Skin epidermis (tissue), 12 donors: ENCODE results near the gene GPR173.

ENCODE experiments used
- H3K27ac ChIP-seq, 21 experiments: fragments of 200-600 bp; sonication (generic) in 11 of 21; one replicate each; pipeline ENCODE4 v1.5.0; 2020; ENCODE audit warnings: mild to moderate bottlenecking in 3 of 21, inconsistent platforms in 2 of 21, moderate library complexity in 2 of 21
- H3K4me3 ChIP-seq, 7 experiments: fragments of 200-600 bp; sonication (generic) in 2 of 7; one replicate each; pipeline ENCODE4 v1.5.0; 2020; ENCODE audit warnings: inconsistent platforms in 2 of 7, mild to moderate bottlenecking in 2 of 7, moderate library complexity in 1 of 7

GPR173 gene

GRCh38 chrX:53056292-53056691, 7.7 kb downstream of the GPR173 start:
- Histone ChIP-seq H3K27ac (no peak overlapping the region), H3K4me3 (no peak overlapping the region)

DNA sequence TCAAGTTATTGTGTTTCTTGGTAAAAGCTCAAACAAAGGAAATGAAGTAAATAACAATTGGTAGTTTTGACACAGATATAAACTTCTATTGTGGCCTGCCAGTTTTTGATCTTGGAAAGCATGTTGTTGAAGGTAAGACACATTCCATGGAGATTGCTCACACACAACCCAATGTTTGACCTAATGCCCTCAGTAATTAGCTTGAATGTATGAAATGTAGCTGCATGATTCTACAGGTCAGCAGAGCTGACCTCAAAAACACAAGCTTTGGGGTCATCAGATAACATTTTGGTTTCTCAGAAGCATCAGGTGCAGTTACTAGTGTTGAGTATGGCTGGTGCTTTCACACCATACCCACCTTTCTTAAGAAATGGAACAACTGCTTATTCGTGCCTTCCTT, 16.5 kb downstream of the GPR173 start:
- H3K27ac ChIP-seq = no peak overlapping the region

GRCh38 chrX:53071064-53071463, 22.5 kb downstream of the GPR173 start:
- H3K4me3 ChIP-seq = no peak overlapping the region
- H3K27ac ChIP-seq = no peak overlapping the region

More for the DNA sequence above, 16.5 kb downstream of the GPR173 start:
- no peak overlapping the region for H3K4me3 ChIP-seq

- Histone ChIP-seq H3K4me3 (peak overlapping the region in 6 of 7 experiments; percentile 8 to 31 (median 22)), H3K27ac (peak overlapping the region in 7 of 21 experiments; percentile 10 to 64 (median 54))
Observed at GRCh38 chrX:53071604-53072417, 23.2 kb downstream of the GPR173 start.

DNA sequence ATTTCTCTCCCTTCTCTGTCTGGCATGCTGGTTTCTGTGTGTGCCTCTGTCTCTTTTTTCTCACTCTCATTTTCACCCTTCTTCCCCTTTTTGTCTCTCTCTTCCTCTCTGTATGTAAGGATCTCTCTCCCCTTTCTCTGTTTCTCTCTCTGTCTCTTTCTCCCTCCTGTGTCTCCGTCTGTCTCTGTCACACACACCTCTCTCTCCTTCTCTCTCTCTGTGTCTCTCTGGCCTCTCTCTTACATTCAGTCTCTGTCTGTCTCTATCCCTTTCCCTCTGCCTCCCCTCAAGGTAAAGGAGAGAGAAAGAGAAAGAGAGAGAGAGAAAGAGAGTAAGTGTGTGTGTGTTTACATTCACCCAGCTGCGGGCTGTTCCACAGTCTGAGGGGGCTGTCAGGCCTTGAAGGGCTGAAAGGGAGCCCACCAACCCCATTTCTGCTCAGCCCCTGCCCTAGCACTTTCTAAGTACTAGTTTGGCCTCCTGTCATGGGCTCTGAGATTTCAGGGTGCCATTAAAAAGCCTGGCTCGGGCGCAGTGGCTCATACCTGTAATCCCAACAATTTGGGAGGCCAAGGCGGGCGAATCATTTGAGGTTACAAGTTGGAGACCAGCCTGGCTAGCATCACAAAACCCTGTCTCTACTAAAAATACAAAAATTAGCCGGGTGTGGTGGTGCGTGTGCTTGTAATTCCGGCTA, 24.0 kb downstream of the GPR173 start:
- Histone ChIP-seq H3K27ac (peak overlapping the region in 6 of 21 experiments; percentile 21 to 64 (median 55)), H3K4me3 (no peak overlapping the region)

GRCh38 chrX:53073115-53073586, 24.6 kb downstream of the GPR173 start:
- Histone ChIP-seq H3K27ac (peak overlapping the region in 2 of 21 experiments; percentile 44 to 56), H3K4me3 (no peak overlapping the region)

- no peak overlapping the region for H3K27ac ChIP-seq
Observed at GRCh38 chrX:53075011-53075410, 26.4 kb downstream of the GPR173 start.

DNA sequence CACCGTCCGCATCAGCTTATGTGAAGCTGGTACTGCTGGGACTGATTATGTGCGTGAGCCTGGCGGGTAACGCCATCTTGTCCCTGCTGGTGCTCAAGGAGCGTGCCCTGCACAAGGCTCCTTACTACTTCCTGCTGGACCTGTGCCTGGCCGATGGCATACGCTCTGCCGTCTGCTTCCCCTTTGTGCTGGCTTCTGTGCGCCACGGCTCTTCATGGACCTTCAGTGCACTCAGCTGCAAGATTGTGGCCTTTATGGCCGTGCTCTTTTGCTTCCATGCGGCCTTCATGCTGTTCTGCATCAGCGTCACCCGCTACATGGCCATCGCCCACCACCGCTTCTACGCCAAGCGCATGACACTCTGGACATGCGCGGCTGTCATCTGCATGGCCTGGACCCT, 28.1 kb downstream of the GPR173 start:
- Histone ChIP-seq H3K4me3 (no peak overlapping the region), H3K27ac (no peak overlapping the region)

More at GRCh38 chrX:53075011-53075410, 26.4 kb downstream of the GPR173 start:
- H3K4me3 ChIP-seq = no peak overlapping the region

GRCh38 chrX:53077207-53078197, 28.9 kb downstream of the GPR173 start:
- Histone ChIP-seq H3K4me3 (no peak overlapping the region), H3K27ac (no peak overlapping the region)

DNA sequence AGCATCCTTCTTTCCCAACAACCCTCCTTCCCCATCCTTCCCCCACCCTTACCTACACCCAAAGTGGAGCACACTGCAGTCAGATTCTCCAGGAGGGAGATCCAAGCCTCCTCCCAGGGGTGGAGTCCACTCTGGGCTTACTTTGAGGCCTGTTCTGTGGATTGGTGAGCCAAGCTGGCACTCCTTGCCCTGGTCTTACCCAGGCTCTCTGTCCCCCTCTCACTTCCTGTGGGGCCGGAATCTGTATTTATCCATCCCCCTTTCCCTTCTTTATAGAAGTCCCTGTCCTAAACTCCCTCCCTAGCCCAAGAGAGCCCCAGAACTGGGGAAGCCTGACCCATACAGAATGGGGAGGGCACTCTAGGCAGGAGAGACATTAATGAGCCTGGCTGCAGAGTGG, 30.4 kb downstream of the GPR173 start:
- Histone ChIP-seq H3K4me3 (no peak overlapping the region), H3K27ac (peak overlapping the region in 1 of 21 experiments; percentile 44)

- H3K4me3 ChIP-seq = peak overlapping the region in 6 of 7 experiments; percentile 58 to 79 (median 64)
Observed at GRCh38 chrX:53080628-53081580, 32.3 kb downstream of the GPR173 start.

GRCh38 chrX:53081925-53082772, 33.6 kb downstream of the GPR173 start, which contains the start of gene TSPYL2:
Gene TSPYL2, plus strand, starts transcription at chrX:53082367. Its CDS starts 132 bp downstream, at chrX:53082499.
- H3K27ac ChIP-seq = peak within 1 kb of the TSS; percentile 57 to 93 (median 81)
- peak within 1 kb of the TSS; percentile 41 to 79 (median 62) for H3K4me3 ChIP-seq

More at GRCh38 chrX:53080628-53081580, 32.3 kb downstream of the GPR173 start:
- peak overlapping the region in 18 of 21 experiments; percentile 57 to 88 (median 72) for H3K27ac ChIP-seq

GRCh38 chrX:53082773-53083616, 34.4 kb downstream of the GPR173 start:
- peak overlapping the region; percentile 12 to 93 (median 81) for H3K27ac ChIP-seq

DNA sequence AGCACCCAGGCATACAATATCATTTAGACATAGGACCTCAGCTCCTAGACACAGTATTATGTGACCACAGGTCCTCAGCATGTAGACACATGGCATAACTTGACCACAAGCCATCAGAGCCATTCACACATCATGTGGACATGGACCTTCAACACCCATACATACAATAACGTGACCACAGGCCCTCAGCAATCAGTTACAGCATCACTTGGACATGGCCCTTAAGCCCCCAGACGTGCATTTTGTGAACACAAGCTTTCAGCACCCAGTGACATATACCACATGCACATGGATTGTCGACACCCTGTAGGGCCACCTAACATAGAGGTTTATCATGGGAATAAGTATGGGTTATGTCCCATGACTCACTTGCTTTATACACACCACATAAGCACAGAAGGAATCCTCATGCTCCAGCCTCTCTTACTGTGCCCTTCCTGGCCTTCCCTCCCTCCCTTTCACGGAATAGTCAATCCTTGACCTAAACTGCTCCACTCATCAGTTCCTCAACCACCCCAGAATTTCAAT, 35.5 kb downstream of the GPR173 start:
- H3K4me3 ChIP-seq = no peak overlapping the region

More at GRCh38 chrX:53082773-53083616, 34.4 kb downstream of the GPR173 start:
- peak overlapping the region; percentile 41 to 79 (median 62) for H3K4me3 ChIP-seq

GRCh38 chrX:53084863-53085262, 36.3 kb downstream of the GPR173 start:
- no peak overlapping the region for H3K4me3 ChIP-seq
- H3K27ac ChIP-seq = peak overlapping the region in 1 of 21 experiments; percentile 12

More for the DNA sequence above, 35.5 kb downstream of the GPR173 start:
- H3K27ac ChIP-seq = peak overlapping the region in 1 of 21 experiments; percentile 89

GRCh38 chrX:53085661-53086229, 37.2 kb downstream of the GPR173 start:
- no peak overlapping the region for H3K27ac ChIP-seq
- H3K4me3 ChIP-seq = no peak overlapping the region
